Mesothelial cell of epicardium (in vitro differentiated cells): ENCODE results near the gene ENDOV. TPM values are rescaled to one million over a fixed set of nuclear protein-coding genes. Genes with fewer than 3 reads are reported as not detected.

ENCODE experiments used
- DNase-seq, 2 experiments: peaks; one replicate each; pipeline ENCODE4 v3.0.0; 2021; ENCODE audit warnings: low spot score in 2 of 2; ENCODE audit not compliant: unreplicated experiment in 2 of 2
- H3K27ac Mint-ChIP-seq: 2 replicates; pipeline ENCODE4 v1.8.0; 2021; ENCODE audit warnings: mixed read lengths
- H3K27me3 Mint-ChIP-seq: 2 replicates; pipeline ENCODE4 v1.8.0; 2021; ENCODE audit warnings: low read depth, mixed read lengths
- H3K36me3 Mint-ChIP-seq: 2 replicates; pipeline ENCODE4 v1.8.0; 2021; ENCODE audit warnings: mixed read lengths
- H3K4me1 Mint-ChIP-seq: 2 replicates; pipeline ENCODE4 v1.8.0; 2021; ENCODE audit warnings: mixed read lengths
- H3K4me3 Mint-ChIP-seq: 2 replicates; pipeline ENCODE4 v1.8.0; 2021; ENCODE audit warnings: mild to moderate bottlenecking, moderate library complexity, mixed read lengths
- H3K9me3 Mint-ChIP-seq: 2 replicates; pipeline ENCODE4 v1.8.0; 2021; ENCODE audit warnings: mixed read lengths
- CTCF ChIP-seq: fragments of 200-600 bp; sonication (generic); IDR thresholded peaks from one replicate; pipeline ENCODE4 v1.5.0; 2021; ENCODE audit warnings: antibody characterized with exemption; ENCODE audit not compliant: unreplicated experiment
- total RNA-seq: library from RNA; stranded (reverse); gene quantifications from 3 replicates; pipeline ENCODE4 v1.2.1, GENCODE V29; 2021

ENDOV gene
- total RNA-seq, 1 donor from 2014 or later: 43.0 TPM

DNA sequence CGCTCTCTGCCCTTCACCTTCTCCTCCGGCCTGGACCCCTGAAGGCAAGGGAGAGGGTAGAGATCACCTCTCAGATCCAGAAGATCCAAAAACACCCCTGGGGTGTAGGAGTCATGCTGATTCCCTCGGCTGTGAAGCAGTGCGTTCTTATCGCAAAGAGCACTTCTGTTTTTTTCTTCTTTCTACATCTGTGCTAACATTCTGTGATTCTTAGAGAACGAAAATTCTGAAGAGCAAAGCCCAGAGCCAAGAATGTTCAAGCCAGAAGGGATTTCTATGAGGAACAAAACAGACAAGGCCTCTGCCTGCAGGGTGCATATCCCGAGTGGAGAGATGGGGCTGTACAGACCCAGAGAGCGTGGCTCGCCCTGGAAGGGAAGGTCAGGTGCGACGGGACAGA, 44.3 kb downstream of the ENDOV start:
- Mint-ChIP-seq H3K4me1 (peaks cover 8% of the 10 kb centered on the region), H3K27me3 (peaks cover 75% of the 10 kb centered on the region), H3K36me3 (no peaks in the 10 kb centered on the region), H3K4me3 (no peak overlapping the region), H3K9me3 (no peaks in the 10 kb centered on the region), H3K27ac (no peak overlapping the region)
- TF ChIP-seq CTCF: no peak
- no peak for DNase-seq

GRCh38 chr17:80460429-80460834, 45.5 kb downstream of the ENDOV start:
- no peaks in the 10 kb centered on the region for H3K9me3 Mint-ChIP-seq
- no peak for DNase-seq
- peaks cover 87% of the 10 kb centered on the region for H3K27me3 Mint-ChIP-seq

GRCh38 chr17:80461528-80462160, 46.7 kb downstream of the ENDOV start:
- Mint-ChIP-seq H3K27me3 (peaks cover 97% of the 10 kb centered on the region), H3K4me1 (no peaks in the 10 kb centered on the region), H3K9me3 (no peaks in the 10 kb centered on the region), H3K4me3 (no peak overlapping the region), H3K36me3 (no peaks in the 10 kb centered on the region), H3K27ac (no peak overlapping the region)
- no peak for TF ChIP-seq CTCF
- DNase-seq: no peak

More at GRCh38 chr17:80460429-80460834, 45.5 kb downstream of the ENDOV start:
- no peak for TF ChIP-seq CTCF
- Mint-ChIP-seq H3K36me3 (no peaks in the 10 kb centered on the region), H3K4me3 (no peak overlapping the region), H3K4me1 (peaks cover 3% of the 10 kb centered on the region), H3K27ac (no peak overlapping the region)

GRCh38 chr17:80463784-80464400, 48.9 kb downstream of the ENDOV start:
- TF ChIP-seq CTCF: no peak
- H3K4me3 Mint-ChIP-seq: no peak overlapping the region
- DNase-seq: no peak
- H3K27ac Mint-ChIP-seq: no peak overlapping the region
- H3K4me1 Mint-ChIP-seq: no peaks in the 10 kb centered on the region
- no peaks in the 10 kb centered on the region for H3K36me3 Mint-ChIP-seq
- H3K27me3 Mint-ChIP-seq: peaks cover 97% of the 10 kb centered on the region
- no peaks in the 10 kb centered on the region for H3K9me3 Mint-ChIP-seq

GRCh38 chr17:80464486-80464885, 49.5 kb downstream of the ENDOV start:
- no peak for TF ChIP-seq CTCF
- no peaks in the 10 kb centered on the region for H3K9me3 Mint-ChIP-seq
- H3K4me1 Mint-ChIP-seq: no peaks in the 10 kb centered on the region
- H3K27me3 Mint-ChIP-seq: peaks cover 97% of the 10 kb centered on the region
- no peak overlapping the region for H3K27ac Mint-ChIP-seq
- no peak overlapping the region for H3K4me3 Mint-ChIP-seq
- no peaks in the 10 kb centered on the region for H3K36me3 Mint-ChIP-seq
- no peak for DNase-seq
